Neural cell (in vitro differentiated cells): Measurements from ENCODE around the gene DCLK1. TPM values are rescaled to one million over a fixed set of nuclear protein-coding genes. Genes with fewer than 3 reads are reported as not detected.

ENCODE experiments used
- H2AFZ ChIP-seq: fragments of 200-600, 300-800 bp; sonication (generic), shearing (Covaris generic); 2 replicates; pipeline ENCODE4 v1.6.0; 2014; ENCODE audit warnings: low read depth, mild to moderate bottlenecking, antibody characterized with exemption, low read length, moderate library complexity
- H3F3A ChIP-seq: fragments of 200-600 bp; shearing (Covaris generic); 2 replicates; pipeline ENCODE4 v1.6.1; 2016; ENCODE audit warnings: mild to moderate bottlenecking, moderate library complexity, mixed read lengths, antibody characterized with exemption, low read length; ENCODE audit not compliant: insufficient read depth, poor library complexity, severe bottlenecking
- H3K27ac ChIP-seq: fragments of 200-600, 300-800 bp; sonication (generic), shearing (Covaris generic); 2 replicates; pipeline ENCODE4 v1.5.1; 2014; ENCODE audit warnings: mild to moderate bottlenecking, low read length, moderate library complexity
- H3K27me3 ChIP-seq: fragments of 300-800, 200-600 bp; sonication (generic), shearing (Covaris generic); 2 replicates; pipeline ENCODE4 v1.6.0; 2014; ENCODE audit warnings: mild to moderate bottlenecking, low read depth, low read length, moderate library complexity; ENCODE audit not compliant: insufficient read depth
- H3K36me3 ChIP-seq: fragments of 300-800, 200-600 bp; sonication (generic), shearing (Covaris generic); 2 replicates; pipeline ENCODE4 v1.5.1; 2014; ENCODE audit warnings: mild to moderate bottlenecking, antibody characterized with exemption, low read length, moderate library complexity; ENCODE audit not compliant: insufficient read depth
- H3K4me2 ChIP-seq: fragments of 300-800, 200-600 bp; sonication (generic), shearing (Covaris generic); 2 replicates; pipeline ENCODE4 v1.6.0; 2014; ENCODE audit warnings: mild to moderate bottlenecking, low read length
- H3K4me3 ChIP-seq: fragments of 300-800, 200-600 bp; sonication (generic), shearing (Covaris generic); 2 replicates; pipeline ENCODE4 v1.5.1; 2014; ENCODE audit warnings: mild to moderate bottlenecking, low read length, moderate library complexity
- H3K79me2 ChIP-seq: fragments of 200-600 bp; shearing (Covaris generic); replicated peaks from 2 replicates; pipeline ENCODE4 v1.6.0; 2014; ENCODE audit warnings: mild to moderate bottlenecking, low read length, moderate library complexity; ENCODE audit not compliant: insufficient read depth
- H3K9ac ChIP-seq: fragments of 300-800, 200-600 bp; sonication (generic), shearing (Covaris generic); 2 replicates; pipeline ENCODE4 v1.6.1; 2016; ENCODE audit warnings: mild to moderate bottlenecking, low read length, mixed read lengths
- H3K9me2 ChIP-seq: fragments of 200-600 bp; shearing (Covaris generic); 2 replicates; pipeline ENCODE4 v1.6.1; 2016; ENCODE audit warnings: mild to moderate bottlenecking, low read length, mixed read lengths; ENCODE audit not compliant: insufficient read depth
- H3K9me3 ChIP-seq: fragments of 200-600, 300-800 bp; sonication (generic), shearing (Covaris generic); 2 replicates; pipeline ENCODE4 v1.6.1; 2016; ENCODE audit warnings: mild to moderate bottlenecking, mixed run types, low read length, moderate library complexity, mixed read lengths
- H4K20me1 ChIP-seq: fragments of 200-600 bp; shearing (Covaris generic); 2 replicates; pipeline ENCODE4 v1.6.1; 2016; ENCODE audit warnings: mild to moderate bottlenecking, mixed run types; ENCODE audit not compliant: insufficient read depth
- EP300 ChIP-seq: fragments of 450-650 bp; conservative IDR thresholded peaks from 2 replicates; pipeline ENCODE4 v1.6.1; 2014; ENCODE audit warnings: antibody characterized with exemption, mild to moderate bottlenecking, moderate library complexity; ENCODE audit not compliant: poor library complexity, severe bottlenecking
- EZH2 ChIP-seq: fragments of 200-600, 300-800 bp; shearing (Covaris generic), sonication (generic); IDR thresholded peaks from 2 replicates; pipeline ENCODE4 v1.6.1; 2014; ENCODE audit warnings: antibody characterized with exemption, low read length, borderline replicate concordance, mild to moderate bottlenecking; ENCODE audit not compliant: insufficient read depth, poor library complexity, severe bottlenecking
- MXI1 ChIP-seq: fragments of 450-650 bp; conservative IDR thresholded peaks from 2 replicates; pipeline ENCODE4 v1.6.1; 2014; ENCODE audit warnings: antibody characterized with exemption, mild to moderate bottlenecking; ENCODE audit not compliant: poor library complexity, severe bottlenecking
- POLR2AphosphoS5 ChIP-seq: IDR thresholded peaks from 2 replicates; pipeline ENCODE4 v1.6.1; 2012
- RAD21 ChIP-seq: fragments of 450-650 bp; conservative IDR thresholded peaks from 2 replicates; pipeline ENCODE4 v1.6.1; 2014; ENCODE audit warnings: antibody characterized with exemption, mild to moderate bottlenecking, moderate library complexity
- REST ChIP-seq: IDR thresholded peaks from 2 replicates; pipeline ENCODE4 v1.6.1; 2012; ENCODE audit warnings: borderline replicate concordance
- SMC3 ChIP-seq: fragments of 450-650 bp; conservative IDR thresholded peaks from 2 replicates; pipeline ENCODE4 v1.6.1; 2014; ENCODE audit warnings: antibody characterized with exemption, mild to moderate bottlenecking, moderate library complexity; ENCODE audit not compliant: poor library complexity
- TAF1 ChIP-seq: IDR thresholded peaks from 2 replicates; pipeline ENCODE4 v1.6.1; 2012; ENCODE audit warnings: low read depth
- polyA plus RNA-seq: library from polyadenylated mRNA; depleted of rRNA; stranded (reverse); fragments of >200 nt; gene quantifications from 2 replicates; pipeline ENCODE4 v1.2.3, GENCODE V29; 2014
- TF ChIP-seq, protein P1 (sequence below): fragments of 450-650 bp; IDR thresholded peaks from 2 replicates; pipeline ENCODE4 v1.5.1; 2014; ENCODE audit warnings: antibody characterized with exemption, mild to moderate bottlenecking, moderate library complexity; ENCODE audit not compliant: poor library complexity, severe bottlenecking

Gene DCLK1
- polyA plus RNA-seq, 1 donor from 2014 or later: 124 TPM

GRCh38 chr13:35898041-35898440, 233.1 kb downstream of the DCLK1 start:
- no peak overlapping the region for H3K4me2 ChIP-seq
- no peaks in the 10 kb centered on the region for H3K9me2 ChIP-seq
- H3F3A ChIP-seq: no peaks in the 10 kb centered on the region
- H3K9ac ChIP-seq: no peak overlapping the region
- no peaks in the 10 kb centered on the region for H3K9me3 ChIP-seq
- H2AFZ ChIP-seq: no peak overlapping the region
- H3K79me2 ChIP-seq: no peaks in the 10 kb centered on the region
- no peaks in the 10 kb centered on the region for H4K20me1 ChIP-seq
- no peak overlapping the region for H3K4me3 ChIP-seq
- H3K27me3 ChIP-seq: no peaks in the 10 kb centered on the region
- TF ChIP-seq MXI1 (no peak), REST (no peak), EP300 (no peak), SMC3 (no peak), EZH2 (no peak), POLR2AphosphoS5 (no peak), TAF1 (no peak), RAD21 (no peak)
- TF ChIP-seq, protein P1, sequence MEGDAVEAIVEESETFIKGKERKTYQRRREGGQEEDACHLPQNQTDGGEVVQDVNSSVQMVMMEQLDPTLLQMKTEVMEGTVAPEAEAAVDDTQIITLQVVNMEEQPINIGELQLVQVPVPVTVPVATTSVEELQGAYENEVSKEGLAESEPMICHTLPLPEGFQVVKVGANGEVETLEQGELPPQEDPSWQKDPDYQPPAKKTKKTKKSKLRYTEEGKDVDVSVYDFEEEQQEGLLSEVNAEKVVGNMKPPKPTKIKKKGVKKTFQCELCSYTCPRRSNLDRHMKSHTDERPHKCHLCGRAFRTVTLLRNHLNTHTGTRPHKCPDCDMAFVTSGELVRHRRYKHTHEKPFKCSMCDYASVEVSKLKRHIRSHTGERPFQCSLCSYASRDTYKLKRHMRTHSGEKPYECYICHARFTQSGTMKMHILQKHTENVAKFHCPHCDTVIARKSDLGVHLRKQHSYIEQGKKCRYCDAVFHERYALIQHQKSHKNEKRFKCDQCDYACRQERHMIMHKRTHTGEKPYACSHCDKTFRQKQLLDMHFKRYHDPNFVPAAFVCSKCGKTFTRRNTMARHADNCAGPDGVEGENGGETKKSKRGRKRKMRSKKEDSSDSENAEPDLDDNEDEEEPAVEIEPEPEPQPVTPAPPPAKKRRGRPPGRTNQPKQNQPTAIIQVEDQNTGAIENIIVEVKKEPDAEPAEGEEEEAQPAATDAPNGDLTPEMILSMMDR: no peak
- H3K36me3 ChIP-seq: no peaks in the 10 kb centered on the region
- H3K27ac ChIP-seq: no peak overlapping the region

DNA sequence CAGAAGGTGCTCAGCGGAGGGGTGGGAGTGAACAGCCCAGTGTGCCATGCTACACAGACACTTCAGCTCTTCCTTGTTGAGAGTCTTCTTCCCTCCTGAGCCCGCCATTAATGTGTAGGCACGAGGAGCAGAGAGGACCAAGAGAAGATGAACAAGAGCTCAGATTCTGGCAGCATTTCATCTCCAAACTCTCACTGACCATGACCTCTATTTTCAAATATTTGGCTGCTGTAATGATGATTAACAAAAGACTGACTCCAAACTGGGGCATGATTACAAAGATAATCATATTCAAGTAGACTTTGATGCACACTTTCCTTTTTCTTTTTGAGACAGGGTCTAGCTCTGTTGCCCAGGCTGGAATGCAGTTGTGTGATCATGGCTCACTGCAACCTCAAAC, 236.5 kb downstream of the DCLK1 start:
- no peaks in the 10 kb centered on the region for H3K79me2 ChIP-seq
- H3K4me3 ChIP-seq: no peak overlapping the region
- H3K27ac ChIP-seq: no peak overlapping the region
- no peak overlapping the region for H3K4me2 ChIP-seq
- no peak overlapping the region for H2AFZ ChIP-seq
- no peak overlapping the region for H3K9ac ChIP-seq
- no peaks in the 10 kb centered on the region for H3K9me2 ChIP-seq
- H3K27me3 ChIP-seq: no peaks in the 10 kb centered on the region
- H4K20me1 ChIP-seq: no peaks in the 10 kb centered on the region
- H3K9me3 ChIP-seq: no peaks in the 10 kb centered on the region
- TF ChIP-seq SMC3 (no peak), REST (no peak), EZH2 (no peak), TAF1 (no peak), POLR2AphosphoS5 (no peak), MXI1 (no peak), RAD21 (no peak), EP300 (no peak)
- TF ChIP-seq, protein P1: no peak
- no peaks in the 10 kb centered on the region for H3K36me3 ChIP-seq
- no peaks in the 10 kb centered on the region for H3F3A ChIP-seq
